Measurements from ENCODE around the gene SMIM32.

The SMIM32 gene

GRCh38 chr5:136141561-136141960 lies 51.4 kb downstream of the SMIM32 start:
- Histone ChIP-seq H3K27ac (ENCODE audit: low read depth, low read length) (no peak overlapping the region), H3K4me1 (ENCODE audit: control insufficient read depth, insufficient read depth, low read length) (peaks cover 14% of the 10 kb centered on the region), H3K36me3 (ENCODE audit: control insufficient read depth, insufficient read depth, low read length) (no peaks in the 10 kb centered on the region), H3K4me3 (ENCODE audit: low read length) (no peak overlapping the region), H3K9ac (ENCODE audit: low read length) (no peak overlapping the region), H3K27me3 (ENCODE audit: control insufficient read depth, insufficient read depth, low read length) (no peaks in the 10 kb centered on the region)
